ENCODE data around the gene KCNMB2. TPM values are rescaled to one million over a fixed set of nuclear protein-coding genes. Genes with fewer than 3 reads are reported as not detected.

The KCNMB2 gene
- total RNA-seq, 1 donor from 2014 or later: not detected

DNA sequence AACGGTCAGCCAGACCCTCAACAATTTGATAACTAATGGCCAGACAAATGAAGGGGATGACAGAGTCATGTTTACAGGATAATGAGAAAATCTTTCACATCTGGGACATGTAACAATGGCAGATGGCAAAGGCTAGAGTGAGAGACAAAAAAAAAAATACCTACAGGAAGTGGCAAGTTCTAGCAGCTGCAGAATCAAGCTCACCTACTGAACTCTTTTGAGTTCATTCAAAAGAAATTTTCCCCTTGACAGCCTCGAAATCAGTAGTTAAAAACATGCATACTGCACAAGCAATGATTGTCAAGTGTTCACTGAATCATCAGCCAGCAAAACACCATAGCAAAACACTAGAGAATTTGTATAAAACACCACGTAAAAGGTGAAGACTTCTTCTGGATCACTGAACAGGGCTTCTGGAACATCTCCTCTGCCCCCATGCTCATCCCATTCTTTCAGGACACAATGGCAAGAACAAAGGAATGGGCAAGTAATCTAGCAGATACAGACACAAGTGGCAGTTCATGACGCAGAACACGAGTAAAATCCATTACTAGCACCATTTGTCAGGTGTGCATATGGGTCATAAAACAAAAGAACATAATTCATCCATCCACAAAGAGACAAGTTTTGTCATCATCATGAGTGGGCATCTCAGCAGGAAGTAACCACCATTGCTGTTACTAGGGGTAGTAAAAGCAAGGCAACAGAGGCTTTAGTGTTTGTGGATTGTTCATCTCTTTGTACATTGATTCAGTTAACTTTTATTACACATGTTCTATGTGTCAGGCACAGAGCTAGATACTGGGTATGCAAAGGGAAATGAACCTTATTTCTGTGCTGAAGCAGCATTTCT, 13.8 kb upstream of the KCNMB2 start:
- Histone ChIP-seq H3K27ac (no peak overlapping the region), H3K27me3 (no peaks in the 10 kb centered on the region), H3K4me3 (no peak overlapping the region), H3K4me1 (no peaks in the 10 kb centered on the region), H3K9me3 (no peaks in the 10 kb centered on the region), H3K36me3 (no peaks in the 10 kb centered on the region)
- TF ChIP-seq, protein P1, sequence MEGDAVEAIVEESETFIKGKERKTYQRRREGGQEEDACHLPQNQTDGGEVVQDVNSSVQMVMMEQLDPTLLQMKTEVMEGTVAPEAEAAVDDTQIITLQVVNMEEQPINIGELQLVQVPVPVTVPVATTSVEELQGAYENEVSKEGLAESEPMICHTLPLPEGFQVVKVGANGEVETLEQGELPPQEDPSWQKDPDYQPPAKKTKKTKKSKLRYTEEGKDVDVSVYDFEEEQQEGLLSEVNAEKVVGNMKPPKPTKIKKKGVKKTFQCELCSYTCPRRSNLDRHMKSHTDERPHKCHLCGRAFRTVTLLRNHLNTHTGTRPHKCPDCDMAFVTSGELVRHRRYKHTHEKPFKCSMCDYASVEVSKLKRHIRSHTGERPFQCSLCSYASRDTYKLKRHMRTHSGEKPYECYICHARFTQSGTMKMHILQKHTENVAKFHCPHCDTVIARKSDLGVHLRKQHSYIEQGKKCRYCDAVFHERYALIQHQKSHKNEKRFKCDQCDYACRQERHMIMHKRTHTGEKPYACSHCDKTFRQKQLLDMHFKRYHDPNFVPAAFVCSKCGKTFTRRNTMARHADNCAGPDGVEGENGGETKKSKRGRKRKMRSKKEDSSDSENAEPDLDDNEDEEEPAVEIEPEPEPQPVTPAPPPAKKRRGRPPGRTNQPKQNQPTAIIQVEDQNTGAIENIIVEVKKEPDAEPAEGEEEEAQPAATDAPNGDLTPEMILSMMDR (IDR thresholded peaks at IDR 0.05): no peak
- intact Hi-C loops (cut with DNase I): no loop called here
- no peak for DNase-seq (ENCODE audit: low spot score in 2 of 2)

DNA sequence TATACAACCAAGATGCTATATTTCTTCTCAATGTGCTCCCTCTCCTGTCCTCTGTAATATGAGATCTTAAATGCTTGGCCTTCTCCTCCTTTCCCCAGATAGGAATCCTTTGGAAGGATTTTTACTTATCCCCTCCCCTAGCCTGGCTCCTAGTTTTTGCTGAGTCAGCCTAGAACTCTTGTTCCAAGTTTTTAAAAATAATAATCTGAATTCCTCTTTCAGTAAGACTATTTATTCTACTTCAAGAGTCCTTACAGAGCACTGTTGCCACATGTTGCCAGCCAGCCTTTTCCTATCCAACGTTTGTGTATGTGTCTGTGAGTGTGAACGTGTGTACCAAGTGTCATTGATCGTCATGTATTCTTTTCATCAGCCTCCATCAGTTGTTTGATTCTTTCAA, 11.0 kb upstream of the KCNMB2 start:
- DNase-seq (ENCODE audit: low spot score in 2 of 2): no peak
- H3K27ac ChIP-seq: no peak overlapping the region
- TF ChIP-seq, protein P1 (IDR thresholded peaks at IDR 0.05): no peak
- no peaks in the 10 kb centered on the region for H3K36me3 ChIP-seq
- H3K27me3 ChIP-seq: no peaks in the 10 kb centered on the region
- no peaks in the 10 kb centered on the region for H3K4me1 ChIP-seq
- intact Hi-C loops (cut with DNase I): no loop called here
- H3K9me3 ChIP-seq: no peaks in the 10 kb centered on the region
- H3K4me3 ChIP-seq: no peak overlapping the region

GRCh38 chr3:178526291-178526690, 9.9 kb upstream of the KCNMB2 start:
- no peak overlapping the region for H3K27ac ChIP-seq

GRCh38 chr3:178527981-178528380, 8.3 kb upstream of the KCNMB2 start:
- no peak for DNase-seq (ENCODE audit: low spot score in 2 of 2)
- TF ChIP-seq, protein P1 (IDR thresholded peaks at IDR 0.05): no peak
- Histone ChIP-seq H3K36me3 (no peaks in the 10 kb centered on the region), H3K4me3 (no peak overlapping the region), H3K27me3 (no peaks in the 10 kb centered on the region), H3K9me3 (no peaks in the 10 kb centered on the region), H3K4me1 (no peaks in the 10 kb centered on the region), H3K27ac (no peak overlapping the region)
- intact Hi-C loops (cut with DNase I): no loop called here

More at GRCh38 chr3:178526291-178526690, 9.9 kb upstream of the KCNMB2 start:
- TF ChIP-seq, protein P1 (IDR thresholded peaks at IDR 0.05): no peak
- no peak for DNase-seq (ENCODE audit: low spot score in 2 of 2)
- no peaks in the 10 kb centered on the region for H3K4me1 ChIP-seq
- intact Hi-C loops (cut with DNase I): no loop called here
- no peak overlapping the region for H3K4me3 ChIP-seq
- H3K36me3 ChIP-seq: no peaks in the 10 kb centered on the region
- no peaks in the 10 kb centered on the region for H3K27me3 ChIP-seq
- H3K9me3 ChIP-seq: no peaks in the 10 kb centered on the region

DNA sequence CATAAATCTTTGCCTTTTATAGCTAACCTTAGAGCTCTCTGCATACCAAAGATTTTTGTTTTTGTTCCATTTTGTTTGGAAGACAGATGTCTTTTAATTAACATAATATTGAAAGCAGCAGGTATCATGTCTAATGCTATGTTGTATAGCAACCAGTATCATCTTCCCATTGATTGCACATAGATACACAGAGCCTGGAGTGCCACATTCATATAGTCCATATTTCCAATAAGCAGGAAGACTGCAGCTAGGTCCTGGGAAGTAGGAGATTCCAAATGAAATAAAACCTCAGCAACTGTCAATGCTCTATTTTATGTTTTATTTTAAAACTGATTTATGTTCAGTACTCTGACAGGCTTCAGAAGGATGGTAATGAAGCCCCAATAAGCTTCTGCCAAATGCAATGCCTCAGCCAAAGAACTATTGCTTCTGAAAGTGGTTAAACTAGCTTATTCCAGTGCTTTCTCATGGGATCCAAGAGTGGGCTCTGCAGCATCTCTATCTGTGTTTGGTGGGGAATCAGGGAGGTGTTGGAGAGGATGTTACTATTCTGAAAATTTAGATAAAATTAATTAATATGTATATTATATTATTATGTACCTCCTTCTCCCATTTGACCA, 6.5 kb upstream of the KCNMB2 start:
- Histone ChIP-seq H3K4me1 (no peaks in the 10 kb centered on the region), H3K36me3 (no peaks in the 10 kb centered on the region), H3K27me3 (no peaks in the 10 kb centered on the region), H3K9me3 (no peaks in the 10 kb centered on the region), H3K4me3 (no peak overlapping the region), H3K27ac (no peak overlapping the region)
- DNase-seq (ENCODE audit: low spot score in 2 of 2): no peak
- TF ChIP-seq, protein P1 (IDR thresholded peaks at IDR 0.05): no peak
- intact Hi-C loops (cut with DNase I): no loop called here

All from ascending aorta (tissue), 2 donors.